ENCODE results near the gene ANKRD29.
A peak's percentile ranks its signal among the peaks of the same experiment; 100 is the strongest.
"Not testable (repeated sequence)": the region's sequence is repeated elsewhere in the genome, so short reads cannot be mapped to it uniquely, and the experiment has no call there.

ANKRD29 gene

DNA sequence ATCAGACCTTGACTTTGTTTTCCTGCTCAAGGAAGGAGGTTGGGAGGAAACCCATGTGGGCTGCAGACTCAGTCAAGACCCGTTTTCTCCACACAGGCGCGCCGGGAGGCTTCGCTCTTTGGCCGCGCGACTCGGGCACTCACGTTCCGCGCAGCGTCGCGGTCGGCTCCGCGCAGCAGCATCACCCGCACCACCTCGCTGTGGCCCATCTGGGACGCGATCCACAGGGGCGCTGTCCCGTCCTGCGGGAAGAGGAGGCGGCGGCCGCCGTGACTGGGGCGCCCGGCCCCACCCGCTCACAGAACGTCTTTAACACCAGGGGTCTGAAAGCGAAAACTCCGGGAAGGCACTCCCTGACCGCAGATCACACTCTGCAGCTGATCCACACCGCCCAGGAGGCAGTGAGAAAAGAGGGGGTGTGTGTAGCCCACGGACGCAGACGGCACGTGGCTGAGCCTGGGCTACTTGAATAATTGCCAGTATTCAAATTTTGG lies 43.3 kb downstream of the ANKRD29 start:
- Histone ChIP-seq H3K4me3 (0 out of 2 replicates have a peak overlapping the region, but pooled peaks have one; percentile 12), H3K9ac (ENCODE audit: insufficient read length) (no peak overlapping the region)
- TF ChIP-seq FOXP2 (optimal IDR thresholded peaks at IDR 0.05; ENCODE audit: control extremely low read depth, extremely low read length, insufficient read depth) (no peak), EZH2 (IDR thresholded peaks at IDR 0.05) (no peak), POLR2AphosphoS5 (IDR thresholded peaks at IDR 0.05; ENCODE audit: borderline replicate concordance, low read depth, low read length) (no peak)

DNA sequence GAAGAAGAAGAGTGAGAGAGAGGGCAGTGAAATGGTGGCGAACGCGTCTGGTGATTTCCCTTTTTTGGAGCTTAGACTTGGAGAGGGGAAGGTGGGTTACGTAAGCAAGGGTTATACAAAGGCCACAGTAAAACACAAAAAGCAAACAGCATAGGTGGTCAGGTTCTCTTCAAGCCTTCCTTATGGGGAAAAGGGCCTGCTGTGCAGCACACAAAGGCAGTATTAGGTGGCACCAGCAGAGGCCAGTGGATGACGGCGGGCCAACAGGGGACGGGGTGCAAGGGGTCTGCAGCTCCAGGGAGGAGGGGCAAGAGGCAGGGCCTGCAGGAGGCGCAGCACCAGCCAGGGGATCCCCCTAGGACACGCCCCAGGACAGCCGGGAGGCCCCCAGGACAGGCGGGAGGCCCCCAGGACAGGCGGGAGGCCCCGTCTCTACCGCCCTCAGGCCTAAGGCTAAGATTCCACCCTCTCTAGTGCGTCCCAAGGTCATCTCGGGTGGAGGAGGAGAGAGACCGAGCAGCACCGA lies 43.8 kb downstream of the ANKRD29 start:
- Histone ChIP-seq H3K27ac (no peak overlapping the region), H3K9me3 (ENCODE audit: low read depth, low read length) (no peaks in the 10 kb centered on the region), H3K36me3 (ENCODE audit: insufficient read depth, low read length) (no peaks in the 10 kb centered on the region), H3K9ac (ENCODE audit: insufficient read length) (no peak overlapping the region), H3K4me3 (no peak overlapping the region)
- no peak for DNase-seq (ENCODE audit: low read depth, low spot score)
- no peak for TF ChIP-seq POLR2AphosphoS5 (IDR thresholded peaks at IDR 0.05; ENCODE audit: borderline replicate concordance, low read depth, low read length)
- TF ChIP-seq EZH2 (IDR thresholded peaks at IDR 0.05): no peak
- TF ChIP-seq FOXP2 (optimal IDR thresholded peaks at IDR 0.05; ENCODE audit: control extremely low read depth, extremely low read length, insufficient read depth): no peak

More for the DNA sequence above, 43.3 kb downstream of the ANKRD29 start:
- H3K9me3 ChIP-seq (ENCODE audit: low read depth, low read length): no peaks in the 10 kb centered on the region
- no peak for DNase-seq (ENCODE audit: low read depth, low spot score)
- H3K27ac ChIP-seq: no peak overlapping the region
- no peaks in the 10 kb centered on the region for H3K36me3 ChIP-seq (ENCODE audit: insufficient read depth, low read length)

DNA sequence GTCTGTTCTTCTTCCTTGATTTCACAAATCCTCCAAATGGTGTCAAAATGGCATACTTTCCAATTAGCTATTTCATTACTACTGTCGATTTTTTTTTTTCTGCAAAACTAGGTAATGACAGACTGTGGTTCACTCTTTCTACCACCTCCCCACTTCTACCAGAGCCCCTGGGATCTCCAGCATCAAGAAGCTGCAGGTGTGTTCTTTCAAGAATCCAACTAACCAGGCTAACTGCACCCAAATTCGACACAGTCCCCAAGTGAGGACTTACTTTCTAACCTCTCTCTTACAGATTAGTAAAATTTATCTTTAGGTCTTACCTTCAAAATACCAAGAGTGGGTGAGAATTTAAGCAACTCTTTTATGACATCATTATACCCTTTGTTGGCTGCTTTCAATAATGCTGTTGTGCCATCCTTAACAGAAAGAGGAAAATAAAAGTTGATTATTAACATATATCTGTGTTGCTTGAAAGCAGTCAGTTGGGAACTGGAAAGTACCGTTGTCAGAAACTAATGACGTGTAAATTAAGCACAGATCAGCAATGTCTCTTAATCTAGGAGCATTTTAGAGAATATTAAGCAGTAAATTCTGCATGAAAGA lies 45.2 kb downstream of the ANKRD29 start:
- DNase-seq (ENCODE audit: low read depth, low spot score): no peak
- H3K36me3 ChIP-seq (ENCODE audit: insufficient read depth, low read length): no peaks in the 10 kb centered on the region
- no peak for TF ChIP-seq EZH2 (IDR thresholded peaks at IDR 0.05)
- no peak for TF ChIP-seq POLR2AphosphoS5 (IDR thresholded peaks at IDR 0.05; ENCODE audit: borderline replicate concordance, low read depth, low read length)
- TF ChIP-seq FOXP2 (optimal IDR thresholded peaks at IDR 0.05; ENCODE audit: control extremely low read depth, extremely low read length, insufficient read depth): no peak
- no peak overlapping the region for H3K9ac ChIP-seq (ENCODE audit: insufficient read length)
- H3K9me3 ChIP-seq (ENCODE audit: low read depth, low read length): no peaks in the 10 kb centered on the region
- H3K27ac ChIP-seq: no peak overlapping the region
- no peak overlapping the region for H3K4me3 ChIP-seq

DNA sequence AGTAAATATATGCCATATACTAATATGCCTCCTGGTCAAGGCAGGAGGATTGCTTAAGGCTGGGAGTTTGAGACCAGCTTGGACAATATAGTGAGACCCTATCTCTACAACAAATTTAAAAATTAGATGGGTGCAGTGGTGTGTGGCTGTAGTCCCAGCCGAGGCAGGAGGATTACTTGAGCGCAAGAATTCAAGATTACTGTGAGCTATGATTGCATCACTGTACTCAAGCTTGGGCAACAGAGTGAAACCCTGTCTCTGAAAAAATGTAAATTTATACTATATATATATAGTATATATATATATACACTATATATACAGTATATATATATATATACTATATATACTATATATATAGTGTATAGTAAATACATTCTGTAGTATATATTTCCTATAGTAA lies 46.5 kb downstream of the ANKRD29 start:
- Histone ChIP-seq H3K9me3 (ENCODE audit: low read depth, low read length) (no peaks in the 10 kb centered on the region), H3K36me3 (ENCODE audit: insufficient read depth, low read length) (no peaks in the 10 kb centered on the region), H3K9ac (ENCODE audit: insufficient read length) (no peak overlapping the region), H3K4me3 (no peak overlapping the region), H3K27ac (no peak overlapping the region)
- no peak for DNase-seq (ENCODE audit: low read depth, low spot score)
- TF ChIP-seq EZH2 (IDR thresholded peaks at IDR 0.05) (no peak), POLR2AphosphoS5 (IDR thresholded peaks at IDR 0.05; ENCODE audit: borderline replicate concordance, low read depth, low read length) (no peak)

DNA sequence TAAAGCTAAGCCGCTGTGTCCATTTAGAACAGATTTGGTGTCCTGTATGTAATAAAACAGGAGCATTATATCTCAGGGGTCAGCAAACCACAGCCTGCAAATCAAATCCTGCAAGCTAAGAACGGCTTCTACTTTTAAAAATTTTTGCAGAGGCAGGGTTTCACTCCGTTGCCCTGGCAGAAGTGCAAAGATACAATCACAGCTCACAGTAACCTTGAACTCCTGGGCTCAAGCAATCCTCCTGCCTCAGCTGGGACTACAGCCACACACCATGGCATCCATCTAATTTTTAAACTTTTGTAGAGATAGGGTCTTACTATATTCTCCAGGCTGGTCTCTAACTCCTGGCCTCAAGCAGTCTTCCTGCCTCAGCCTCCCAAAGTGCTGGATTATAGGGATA lies 47.8 kb downstream of the ANKRD29 start:
- TF ChIP-seq FOXP2 (optimal IDR thresholded peaks at IDR 0.05; ENCODE audit: control extremely low read depth, extremely low read length, insufficient read depth): no peak
- no peak for TF ChIP-seq EZH2 (IDR thresholded peaks at IDR 0.05)
- DNase-seq (ENCODE audit: low read depth, low spot score): no peak
- H3K9me3 ChIP-seq (ENCODE audit: low read depth, low read length): no peaks in the 10 kb centered on the region
- no peak overlapping the region for H3K9ac ChIP-seq (ENCODE audit: insufficient read length)
- no peak overlapping the region for H3K27ac ChIP-seq
- no peaks in the 10 kb centered on the region for H3K36me3 ChIP-seq (ENCODE audit: insufficient read depth, low read length)
- no peak overlapping the region for H3K4me3 ChIP-seq

DNA sequence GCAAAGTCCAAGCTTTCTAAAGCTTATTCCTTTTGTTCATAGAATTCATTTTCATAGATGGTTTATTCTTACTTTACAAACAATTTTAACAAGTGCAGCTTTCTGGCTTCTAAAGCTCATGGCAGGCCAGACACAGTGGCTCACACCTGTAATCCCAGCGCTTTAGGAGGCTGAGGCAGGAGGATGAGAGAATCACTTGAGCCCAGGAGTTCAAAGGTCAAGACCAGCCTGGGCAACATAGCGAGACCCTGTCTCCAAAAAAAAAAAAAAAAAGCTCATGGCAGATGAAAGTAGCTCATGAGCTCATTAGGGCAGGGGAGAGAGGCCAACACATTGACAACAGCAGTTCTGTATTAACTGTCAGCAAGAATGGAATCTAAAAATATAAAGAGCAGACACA lies 48.3 kb downstream of the ANKRD29 start:
- Histone ChIP-seq H3K9ac (ENCODE audit: insufficient read length) (no peak overlapping the region), H3K9me3 (ENCODE audit: low read depth, low read length) (no peaks in the 10 kb centered on the region), H3K27ac (no peak overlapping the region), H3K36me3 (ENCODE audit: insufficient read depth, low read length) (no peaks in the 10 kb centered on the region), H3K4me3 (no peak overlapping the region)
- TF ChIP-seq FOXP2 (optimal IDR thresholded peaks at IDR 0.05; ENCODE audit: control extremely low read depth, extremely low read length, insufficient read depth): no peak
- TF ChIP-seq POLR2AphosphoS5 (IDR thresholded peaks at IDR 0.05; ENCODE audit: borderline replicate concordance, low read depth, low read length): no peak
- no peak for TF ChIP-seq EZH2 (IDR thresholded peaks at IDR 0.05)
- no peak for DNase-seq (ENCODE audit: low read depth, low spot score)

DNA sequence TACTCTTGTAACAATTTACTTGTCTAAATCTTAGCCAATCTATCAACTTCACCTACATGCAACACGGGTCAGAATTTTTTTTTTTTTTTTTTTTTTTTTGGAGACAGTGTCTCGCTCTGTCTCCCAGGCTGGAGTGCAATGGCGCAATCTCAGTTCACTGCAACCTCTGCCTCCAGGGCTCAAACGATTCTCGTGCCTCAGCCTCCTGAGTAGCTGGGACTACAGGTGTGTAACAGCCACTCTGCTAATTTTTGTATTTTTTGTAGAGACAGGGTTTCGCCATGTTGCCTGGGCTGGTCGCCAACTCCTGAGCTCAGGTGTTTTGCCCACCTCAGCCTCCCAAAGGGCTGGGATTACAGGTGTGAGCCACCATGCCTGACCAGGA lies 49.6 kb downstream of the ANKRD29 start:
- H3K9ac ChIP-seq (ENCODE audit: insufficient read length); H3K36me3 ChIP-seq (ENCODE audit: insufficient read depth, low read length); DNase-seq (ENCODE audit: low read depth, low spot score); H3K27ac ChIP-seq; H3K9me3 ChIP-seq (ENCODE audit: low read depth, low read length); H3K4me3 ChIP-seq: not testable (repeated sequence)

DNA sequence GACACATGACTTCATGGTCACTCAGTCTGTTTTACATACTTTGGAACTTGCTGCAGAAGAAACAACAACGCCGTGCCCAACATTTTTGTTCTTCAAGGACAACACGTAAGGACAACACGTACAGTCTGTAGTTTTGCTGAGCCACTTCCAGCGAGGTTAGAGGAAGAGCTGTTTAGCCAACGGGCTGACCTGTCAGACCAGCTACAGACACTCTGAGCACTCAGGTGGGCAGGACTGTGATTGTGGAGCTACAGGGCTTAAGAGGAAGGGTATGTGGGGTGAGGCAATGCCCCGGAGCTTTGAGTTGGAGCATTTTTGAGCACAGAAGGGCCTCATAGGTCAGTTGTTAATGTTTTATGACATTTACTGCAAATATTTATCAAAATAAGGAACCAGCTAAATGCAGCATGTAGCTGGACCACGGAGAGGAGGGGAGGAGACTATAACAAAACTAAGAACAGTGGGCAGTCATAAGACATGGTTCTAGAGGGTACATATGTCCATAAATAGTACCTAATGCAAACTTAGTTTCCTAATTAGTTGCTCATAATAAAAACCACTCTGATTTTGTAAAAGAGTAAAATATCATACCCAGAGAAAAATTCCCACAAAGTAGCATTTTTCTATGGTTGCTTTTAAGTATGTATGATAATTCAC lies 50.1 kb downstream of the ANKRD29 start:
- Histone ChIP-seq H3K9ac (ENCODE audit: insufficient read length) (no peak overlapping the region), H3K36me3 (ENCODE audit: insufficient read depth, low read length) (no peaks in the 10 kb centered on the region), H3K27ac (no peak overlapping the region), H3K4me3 (no peak overlapping the region), H3K9me3 (ENCODE audit: low read depth, low read length) (no peaks in the 10 kb centered on the region)
- no peak for DNase-seq (ENCODE audit: low read depth, low spot score)
- TF ChIP-seq FOXP2 (optimal IDR thresholded peaks at IDR 0.05; ENCODE audit: control extremely low read depth, extremely low read length, insufficient read depth): no peak
- TF ChIP-seq POLR2AphosphoS5 (IDR thresholded peaks at IDR 0.05; ENCODE audit: borderline replicate concordance, low read depth, low read length): no peak

Data from SK-N-MC (cell line).